PFSK-1 (cell line): ENCODE measurements around the gene ELANE.

Experiments
- FOXP2 ChIP-seq: optimal IDR thresholded peaks from 2 replicates; pipeline ENCODE3; 2011; ENCODE audit warnings: borderline replicate concordance, control low read depth, inconsistent platforms; ENCODE audit not compliant: insufficient read depth; ENCODE audit errors: extremely low read length, extremely low read depth
- POLR2AphosphoS5 ChIP-seq: IDR thresholded peaks from 2 replicates; pipeline ENCODE4 v1.6.1; 2012; ENCODE audit warnings: low read depth, mild to moderate bottlenecking, control low read depth, low read length, moderate library complexity
- REST ChIP-seq, 2 experiments: IDR thresholded peaks; 2 replicates each; pipeline versions ENCODE4 v1.6.1 to v1.8.0; 2011 to 2012; ENCODE audit warnings: low read depth in 2 of 2, low read length in 2 of 2, control low read depth in 1 of 2, inconsistent platforms in 1 of 2, mild to moderate bottlenecking in 1 of 2, moderate library complexity in 1 of 2; ENCODE audit not compliant: insufficient read depth in 1 of 2
- SIN3A ChIP-seq: IDR thresholded peaks from 2 replicates; pipeline ENCODE4 v1.6.1; 2012; ENCODE audit warnings: mild to moderate bottlenecking, low read length, moderate library complexity, borderline replicate concordance; ENCODE audit not compliant: insufficient read depth
- TAF1 ChIP-seq: IDR thresholded peaks from 2 replicates; pipeline ENCODE4 v1.6.1; 2012; ENCODE audit warnings: low read length, control low read depth, borderline replicate concordance; ENCODE audit not compliant: insufficient read depth

Gene ELANE

GRCh38 chr19:870963-871401 lies 18.9 kb downstream of the ELANE start:
- TF ChIP-seq REST (IDR thresholded peaks at IDR 0.05; ENCODE audit: insufficient read depth in 1 of 2, low read depth in 2 of 2, low read length in 2 of 2) (no peak), SIN3A (no peak), FOXP2 (no peak), POLR2AphosphoS5 (no peak), TAF1 (no peak)

GRCh38 chr19:871446-872265 lies 19.6 kb downstream of the ELANE start:
- TF ChIP-seq POLR2AphosphoS5 = no peak
- no peak for TF ChIP-seq REST (IDR thresholded peaks at IDR 0.05; ENCODE audit: insufficient read depth in 1 of 2, low read depth in 2 of 2, low read length in 2 of 2)
- TF ChIP-seq FOXP2 = no peak
- TF ChIP-seq TAF1 = no peak
- no peak for TF ChIP-seq SIN3A

- TF ChIP-seq FOXP2 (peak; percentile 39), TAF1 (no peak)
These were observed 20.3 kb downstream of the ELANE start for GRCh38 chr19:872266-872951.

GRCh38 chr19:873084-873483 lies 21.0 kb downstream of the ELANE start:
- TF ChIP-seq POLR2AphosphoS5 (no peak), REST (IDR thresholded peaks at IDR 0.05; ENCODE audit: insufficient read depth in 1 of 2, low read depth in 2 of 2, low read length in 2 of 2) (no peak), SIN3A (no peak), TAF1 (no peak), FOXP2 (no peak)

GRCh38 chr19:873561-874041 lies 21.5 kb downstream of the ELANE start:
- TF ChIP-seq SIN3A (no peak), POLR2AphosphoS5 (no peak), FOXP2 (no peak)
